Measurements from ENCODE around the gene LTBP3.
A peak's percentile ranks its signal among the peaks of the same experiment; 100 is the strongest.
"Not testable (repeated sequence)": the region's sequence is repeated elsewhere in the genome, so short reads cannot be mapped to it uniquely, and the experiment has no call there.

LTBP3 gene

DNA sequence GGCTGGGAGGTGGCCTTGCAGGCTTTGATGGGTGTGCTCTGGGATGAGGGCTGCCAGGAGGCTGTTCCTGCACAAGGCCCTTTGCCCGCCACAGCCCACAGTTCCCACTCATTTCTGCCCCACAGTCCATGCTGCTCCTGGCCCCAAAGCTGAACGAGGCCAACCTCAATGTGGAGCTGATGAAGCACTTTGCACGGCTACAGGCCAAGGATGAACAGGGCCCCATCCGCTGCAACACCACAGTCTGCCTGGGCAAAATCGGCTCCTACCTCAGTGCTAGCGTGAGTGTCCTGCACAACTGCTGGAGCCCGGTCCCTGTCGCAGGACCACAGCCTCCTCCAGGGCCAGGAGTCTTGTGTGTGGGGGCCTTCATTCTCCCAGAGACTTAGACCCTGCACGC, 23.1 kb downstream of the LTBP3 start:
- no peak for DNase-seq

DNA sequence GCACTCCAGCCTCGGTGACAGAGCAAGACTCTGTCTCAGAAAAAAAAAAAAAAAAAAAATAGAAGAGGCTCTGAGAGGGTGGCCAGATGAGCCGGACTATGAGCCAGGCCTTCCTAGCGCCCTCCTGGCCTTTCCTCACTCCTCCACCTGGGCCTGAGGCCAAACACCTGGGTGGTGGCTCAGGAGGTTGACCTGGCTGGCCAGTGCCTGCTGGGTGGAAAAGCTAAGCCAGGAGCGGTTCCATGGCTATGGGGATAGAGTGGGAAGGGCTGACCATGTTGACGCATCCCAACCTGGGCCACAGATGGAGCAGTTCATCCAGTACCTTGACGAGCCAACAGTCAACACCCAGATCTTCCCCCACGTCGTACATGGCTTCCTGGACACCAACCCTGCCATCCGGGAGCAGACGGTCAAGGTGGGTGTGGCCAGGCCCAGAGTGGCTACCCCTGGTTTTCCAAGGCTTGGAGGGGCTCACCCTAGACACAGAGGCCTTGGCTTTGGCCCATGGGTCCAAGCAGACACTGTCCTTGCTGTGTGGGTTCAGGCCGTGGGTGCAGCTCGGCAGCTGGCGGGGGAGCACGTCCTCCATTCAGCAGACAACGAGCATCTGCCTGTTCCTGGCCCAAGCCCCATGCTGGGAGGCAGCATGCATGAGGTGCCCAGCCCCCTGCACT, 25.6 kb downstream of the LTBP3 start:
- DNase-seq: no peak

GRCh38 chr11:65530157-65530496, 28.0 kb downstream of the LTBP3 start:
- no peak for DNase-seq

- DNase-seq: no peak
These were observed 28.5 kb downstream of the LTBP3 start for GRCh38 chr11:65529475-65530156.

GRCh38 chr11:65528819-65529350, 29.3 kb downstream of the LTBP3 start:
- DNase-seq: no peak

- no peak for DNase-seq
These were observed 31.4 kb downstream of the LTBP3 start for GRCh38 chr11:65526744-65527143.

DNA sequence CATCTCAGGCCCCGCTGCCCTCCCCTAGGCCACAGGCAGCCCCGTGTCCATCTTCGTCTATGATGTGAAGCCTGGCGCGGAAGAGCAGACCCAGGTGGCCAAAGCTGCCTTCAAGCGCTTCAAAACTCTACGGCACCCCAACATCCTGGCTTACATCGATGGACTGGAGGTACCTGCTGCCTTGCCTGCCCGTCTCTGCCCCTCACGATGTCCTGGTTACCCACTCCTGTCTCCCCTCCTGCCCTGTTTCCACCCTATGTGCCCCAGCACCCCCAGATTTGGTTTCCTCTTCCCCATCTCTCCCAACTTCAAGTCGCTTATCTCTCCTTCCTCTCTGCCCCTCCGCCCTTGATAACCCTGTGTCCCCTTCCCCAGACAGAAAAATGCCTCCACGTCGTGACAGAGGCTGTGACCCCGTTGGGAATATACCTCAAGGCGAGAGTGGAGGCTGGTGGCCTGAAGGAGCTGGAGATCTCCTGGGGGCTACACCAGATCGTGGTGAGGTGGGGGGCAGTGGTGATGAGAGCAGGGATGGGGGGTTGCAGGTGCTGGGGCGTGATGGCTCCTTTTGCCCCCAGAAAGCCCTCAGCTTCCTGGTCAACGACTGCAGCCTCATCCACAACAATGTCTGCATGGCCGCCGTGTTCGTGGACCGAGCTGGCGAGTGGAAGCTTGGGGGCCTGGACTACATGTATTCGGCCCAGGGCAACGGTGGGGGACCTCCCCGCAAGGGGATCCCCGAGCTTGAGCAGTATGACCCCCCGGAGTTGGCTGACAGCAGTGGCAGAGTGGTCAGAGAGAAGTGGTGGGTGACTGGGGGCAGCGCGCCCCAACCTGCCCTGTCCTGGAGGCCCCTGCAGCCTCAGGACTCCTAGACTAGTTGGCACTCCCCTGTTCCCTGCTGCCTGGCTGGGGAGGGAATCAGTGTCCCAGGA, 32.3 kb downstream of the LTBP3 start:
- DNase-seq: no peak

- peak; percentile 63 for DNase-seq
These were observed 33.2 kb downstream of the LTBP3 start, which contains the start of gene SCYL1 for GRCh38 chr11:65524741-65525545. TSS of gene SCYL1 (plus strand) at chr11:65525083. CDS start at chr11:65525154, 71 bp downstream.

- DNase-seq: no peak
These were observed 34.0 kb downstream of the LTBP3 start for GRCh38 chr11:65524014-65524740.

DNA sequence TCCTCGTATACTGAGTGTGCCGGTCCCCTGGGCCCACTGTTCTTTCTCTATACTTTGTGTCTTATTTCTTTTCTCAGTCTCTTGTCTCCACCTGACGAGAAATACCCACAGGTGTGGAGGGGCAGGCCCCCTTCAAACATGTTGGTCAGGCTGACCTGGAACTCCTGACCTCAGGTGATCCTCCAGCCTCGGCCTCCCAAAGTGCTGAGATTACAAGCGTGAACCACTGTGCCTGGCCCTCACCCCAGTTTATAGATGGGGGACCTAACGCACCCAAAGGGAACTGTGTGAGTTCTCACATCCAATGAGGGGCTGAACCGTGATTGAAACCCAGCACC, 34.6 kb downstream of the LTBP3 start:
- not testable (repeated sequence) for DNase-seq

DNA sequence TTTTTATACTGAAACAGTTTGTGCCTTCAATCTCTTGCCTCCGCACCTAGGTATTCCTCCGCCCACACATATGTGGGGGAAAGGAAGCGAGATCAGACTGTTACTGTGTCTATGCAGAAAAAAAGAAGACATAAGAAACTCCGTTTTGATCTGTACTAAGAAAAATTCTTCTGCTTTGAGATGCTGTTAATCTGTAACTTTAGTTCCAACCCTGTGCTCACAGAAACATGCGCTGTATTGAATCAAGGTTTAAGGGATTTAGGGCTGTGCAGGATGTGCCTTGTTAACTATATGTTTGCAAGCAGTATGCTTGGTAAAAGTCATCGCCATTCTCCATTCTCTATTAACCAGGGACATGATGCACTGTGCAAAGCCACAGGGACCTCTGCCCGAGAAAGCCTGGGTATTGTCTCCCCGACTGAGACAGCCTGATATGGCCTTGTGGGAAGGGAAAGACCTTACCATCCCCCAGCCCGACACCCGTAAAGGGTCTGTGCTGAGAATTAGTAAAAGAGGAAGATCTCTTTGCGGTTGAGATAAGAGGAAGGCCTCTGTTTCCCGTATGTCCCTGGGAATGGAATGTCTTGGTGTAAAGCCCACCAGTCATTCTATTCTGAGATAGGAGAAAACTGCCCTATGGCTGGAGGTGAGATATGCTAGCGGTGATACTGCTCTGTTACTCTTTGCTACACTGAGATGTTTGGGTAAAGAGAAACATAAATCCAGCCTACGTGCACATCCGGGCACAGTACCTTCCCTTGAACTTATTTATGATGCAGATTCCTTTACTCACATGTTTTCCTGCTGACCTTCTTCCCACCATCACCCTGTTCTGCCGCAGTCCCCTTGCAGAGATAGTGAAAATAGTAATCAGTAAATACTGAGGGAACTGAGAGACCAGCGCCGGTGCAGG, 35.2 kb downstream of the LTBP3 start:
- DNase-seq: not testable (repeated sequence)

- DNase-seq: not testable (repeated sequence)
These were observed 36.2 kb downstream of the LTBP3 start for GRCh38 chr11:65521777-65522521.

DNA sequence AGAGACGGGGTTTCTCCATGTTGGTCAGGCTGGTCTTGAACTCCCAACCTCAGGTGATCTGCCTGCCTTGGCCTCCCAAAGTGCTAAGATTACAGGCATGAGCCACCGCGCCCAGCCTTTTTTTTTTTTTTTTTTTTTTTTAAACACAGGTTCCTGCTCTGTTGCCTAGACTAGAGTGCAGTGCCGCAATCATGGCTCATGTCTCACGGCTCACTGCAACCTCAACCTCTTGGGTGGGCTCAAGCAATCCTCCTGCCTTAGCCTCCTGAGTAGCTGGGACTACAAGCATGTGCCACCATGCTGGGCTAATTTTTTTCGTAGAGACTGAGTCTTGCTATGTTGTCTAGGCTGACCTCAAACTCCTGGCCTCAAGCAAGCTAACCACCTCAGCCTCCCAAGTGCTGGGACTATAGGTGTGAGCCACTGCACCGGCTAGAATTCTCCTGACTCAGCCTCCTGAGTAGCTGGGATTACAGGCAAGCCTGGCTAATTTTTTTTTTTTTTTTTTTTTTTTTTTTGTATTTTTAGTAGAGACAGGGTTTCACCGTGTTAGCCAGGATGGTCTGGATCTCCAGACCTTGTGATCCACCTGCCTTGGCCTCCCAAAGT, 39.1 kb downstream of the LTBP3 start:
- DNase-seq: not testable (repeated sequence)

GRCh38 chr11:65516135-65516968, 41.8 kb downstream of the LTBP3 start:
- no peak for DNase-seq

- DNase-seq: not testable (repeated sequence)
These were observed 45.8 kb downstream of the LTBP3 start for GRCh38 chr11:65512311-65512710.

DNA sequence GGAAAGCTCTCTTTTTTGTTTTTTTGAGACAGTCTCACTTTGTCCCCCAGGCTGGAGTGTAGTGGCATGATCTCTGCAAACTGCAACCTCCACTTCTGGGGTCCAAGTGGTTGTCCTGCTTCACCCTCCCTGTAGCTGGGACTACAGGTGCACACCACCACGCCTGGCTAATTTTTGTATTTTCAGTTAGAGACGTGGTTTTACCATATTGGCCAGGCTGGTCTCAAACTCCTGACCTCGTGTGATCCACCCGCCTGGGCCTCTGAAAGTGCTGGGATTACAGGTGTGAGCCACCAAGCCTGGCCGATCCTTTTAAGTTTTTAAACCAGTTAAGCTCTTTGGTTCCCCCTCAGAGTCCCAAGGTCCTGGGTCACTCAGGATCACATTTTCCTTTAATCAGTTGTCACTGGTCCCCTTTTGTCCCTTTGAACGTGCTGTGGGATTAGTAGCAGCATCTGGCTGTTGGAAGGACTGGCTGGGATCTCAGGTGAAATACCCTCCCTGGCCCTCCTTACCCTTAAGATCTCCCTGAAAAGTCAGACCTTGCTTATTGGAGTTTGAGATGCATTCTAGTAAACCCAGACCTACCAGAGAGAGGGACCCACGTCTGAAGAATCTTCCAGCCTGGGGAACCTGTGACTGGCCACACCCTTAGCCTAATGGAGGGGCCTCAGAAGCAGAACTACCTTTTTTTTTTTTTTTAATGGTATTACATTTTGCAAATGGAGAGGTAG, 51.2 kb downstream of the LTBP3 start:
- peak; percentile 78 for DNase-seq

DNA sequence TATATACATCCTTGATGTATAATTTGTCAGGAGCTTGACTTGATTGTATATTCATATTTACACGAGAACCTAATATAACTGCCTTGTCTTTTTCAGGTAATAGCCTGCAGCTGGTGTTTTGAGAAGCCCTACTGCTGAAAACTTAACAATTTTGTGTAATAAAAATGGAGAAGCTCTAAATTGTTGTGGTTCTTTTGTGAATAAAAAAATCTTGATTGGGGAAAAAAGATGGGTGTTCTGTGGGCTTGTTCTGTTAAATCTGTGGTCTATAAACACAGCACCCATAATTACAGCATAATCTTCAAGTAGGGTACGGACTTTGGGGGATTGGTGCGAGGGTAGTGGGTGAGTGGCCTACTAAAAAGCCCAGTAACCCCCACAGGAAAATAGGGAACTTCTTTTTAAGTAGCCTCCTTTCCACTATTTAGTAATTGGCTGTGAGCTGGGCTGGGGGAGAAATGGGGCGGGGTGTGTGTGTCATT, 51.8 kb downstream of the LTBP3 start:
- peak; percentile 39 for DNase-seq
